ENCODE results near the gene TPM1.

- TF ChIP-seq CTCF (conservative IDR thresholded peaks at IDR 0.05 in 1 of 2, IDR thresholded peaks at IDR 0.05 in 1 of 2; ENCODE audit: extremely low read depth in 1 of 2, insufficient read depth in 1 of 2, low read depth in 1 of 2, low read length in 2 of 2) (no peak), EZH2 (IDR thresholded peaks at IDR 0.05; ENCODE audit: borderline replicate concordance, low read length) (no peak)
Observed at GRCh38 chr15:63052077-63052841, 9.7 kb downstream of the TPM1 start.

All from mammary epithelial cell (primary cell).